Upper lobe of left lung (tissue), 6 donors: ENCODE measurements around the gene IFNL3. TPM values are rescaled to one million over a fixed set of nuclear protein-coding genes. Genes with fewer than 3 reads are reported as not detected.
"Not testable (repeated sequence)": the region's sequence is repeated elsewhere in the genome, so short reads cannot be mapped to it uniquely, and the experiment has no call there.

Experiments
- ATAC-seq, 2 donors: fragments of 200-7000 bp; cut with Tn5 transposase; one replicate each; pipeline ENCODE4 v1.9.1; 2022; ENCODE audit warnings: mild to moderate bottlenecking in 2 of 2, moderate library complexity in 2 of 2; ENCODE audit not compliant: low FRiP score in 2 of 2
- DNase-seq, 2 donors: peaks; one replicate each; pipeline ENCODE4 v3.0.0-alpha.2; 2019 to 2020
- H3K27ac ChIP-seq, 4 donors: fragments of 200-600 bp; sonication (generic); one replicate each; pipeline ENCODE4 v1.5.1; 2016 to 2019
- H3K27me3 ChIP-seq, 4 donors: fragments of 200-600 bp; sonication (generic); one replicate each; pipeline ENCODE4 v1.5.1; 2017 to 2019
- H3K36me3 ChIP-seq, 4 donors: fragments of 200-600 bp; sonication (generic); one replicate each; pipeline ENCODE4 v1.5.1; 2016 to 2019
- H3K4me1 ChIP-seq, 4 donors: fragments of 200-600 bp; sonication (generic); one replicate each; pipeline ENCODE4 v1.5.1; 2018 to 2019
- H3K4me3 ChIP-seq, 4 donors: fragments of 200-600 bp; sonication (generic); one replicate each; pipeline ENCODE4 v1.5.1; 2017 to 2019; ENCODE audit warnings: mild to moderate bottlenecking in 2 of 4, moderate library complexity in 1 of 4
- H3K9me3 ChIP-seq, 4 donors: fragments of 200-600 bp; sonication (generic); one replicate each; pipeline ENCODE4 v1.5.1; 2018 to 2019
- EP300 ChIP-seq, 4 donors: sonication (generic); formaldehyde crosslinking; IDR thresholded peaks; one replicate each; pipeline ENCODE4 v1.5.1; 2017; ENCODE audit warnings: antibody characterized with exemption in 4 of 4, control low read depth in 2 of 4
- POLR2A ChIP-seq, 4 donors: fragments of 450-650 bp; IDR thresholded peaks; one replicate each; pipeline ENCODE4 v1.5.1; 2016 to 2017; ENCODE audit warnings: antibody characterized with exemption in 4 of 4, mild to moderate bottlenecking in 2 of 4
- POLR2AphosphoS5 ChIP-seq, 2 donors: sonication (generic); formaldehyde crosslinking; IDR thresholded peaks; one replicate each; pipeline ENCODE4 v1.5.1; 2017; ENCODE audit warnings: antibody characterized with exemption in 2 of 2
- WGBS, 2 donors: methylation state at CpG; one replicate each; pipeline ENCODE4 v1.1.5; 2017 to 2018; 5-methylcytosine and 5-hydroxymethylcytosine counted together
- total RNA-seq, 6 donors: library from RNA; depleted of rRNA in 4 of 6; stranded (reverse); fragments of >200 nt in 4 of 6; gene quantifications; one replicate each; pipeline versions ENCODE4 v1.1.0 to v1.2.1, GENCODE V29; 2016 to 2021
- TF ChIP-seq, protein P1 (sequence below), 6 experiments: fragments of 450-650 bp in 4 of 6; fragments of 200-600 bp in 2 of 6; sonication (generic) in 2 of 6; IDR thresholded peaks; one replicate each; pipeline ENCODE4 v1.5.1; 2016 to 2019; ENCODE audit warnings: antibody characterized with exemption in 6 of 6
- donor health status: DM: no; HTN: no; CAD: no; lungs with moderate emphysema.
- donor health status: DM: no; HTN: yes; CAD: no; lungs with severe emphysema.

IFNL3 gene
- total RNA-seq, 6 donors from 2014 or later, result not detected

GRCh38 chr19:39276740-39277139 is 31.9 kb upstream of the IFNL3 start:
- H3K4me3 ChIP-seq, result no peak overlapping the region
- ATAC-seq, result no peak
- no peaks in the 10 kb centered on the region for H3K9me3 ChIP-seq
- H3K4me1 ChIP-seq, result no peaks in the 10 kb centered on the region
- 97 to 98% methylated on average over 5 of the region's 5 CpGs for WGBS, 2 donors
- H3K36me3 ChIP-seq, result no peaks in the 10 kb centered on the region
- no peak for DNase-seq
- H3K27ac ChIP-seq, result no peak overlapping the region
- no peaks in the 10 kb centered on the region for H3K27me3 ChIP-seq
- TF ChIP-seq POLR2AphosphoS5 (IDR thresholded peaks at IDR 0.05), result no peak

DNA sequence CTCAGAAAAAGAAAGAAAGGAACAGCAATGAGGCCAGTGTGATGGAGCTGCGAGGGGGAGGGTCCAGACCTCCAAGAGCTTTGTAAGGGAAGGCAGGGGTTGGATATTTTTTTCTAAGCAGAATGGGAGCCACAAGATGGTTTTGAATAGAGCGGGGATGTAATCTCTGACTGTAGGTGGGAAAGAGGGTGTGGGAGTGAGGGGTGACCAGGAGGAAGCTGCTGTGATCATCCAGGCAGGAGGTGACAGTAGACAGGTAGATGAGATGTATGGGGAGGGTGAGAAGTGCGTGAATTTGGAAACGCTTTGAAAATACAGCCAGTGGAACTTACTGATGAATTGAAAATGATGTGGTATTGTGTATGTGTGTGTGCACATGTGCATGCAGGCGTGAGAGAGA is 30.8 kb upstream of the IFNL3 start:
- Histone ChIP-seq H3K36me3 (no peaks in the 10 kb centered on the region), H3K9me3 (no peaks in the 10 kb centered on the region), H3K4me3 (no peak overlapping the region), H3K27me3 (no peaks in the 10 kb centered on the region), H3K27ac (no peak overlapping the region), H3K4me1 (no peaks in the 10 kb centered on the region)
- TF ChIP-seq POLR2A (IDR thresholded peaks at IDR 0.05) (no peak), POLR2AphosphoS5 (IDR thresholded peaks at IDR 0.05) (no peak), EP300 (IDR thresholded peaks at IDR 0.05) (no peak)
- TF ChIP-seq, protein P1, sequence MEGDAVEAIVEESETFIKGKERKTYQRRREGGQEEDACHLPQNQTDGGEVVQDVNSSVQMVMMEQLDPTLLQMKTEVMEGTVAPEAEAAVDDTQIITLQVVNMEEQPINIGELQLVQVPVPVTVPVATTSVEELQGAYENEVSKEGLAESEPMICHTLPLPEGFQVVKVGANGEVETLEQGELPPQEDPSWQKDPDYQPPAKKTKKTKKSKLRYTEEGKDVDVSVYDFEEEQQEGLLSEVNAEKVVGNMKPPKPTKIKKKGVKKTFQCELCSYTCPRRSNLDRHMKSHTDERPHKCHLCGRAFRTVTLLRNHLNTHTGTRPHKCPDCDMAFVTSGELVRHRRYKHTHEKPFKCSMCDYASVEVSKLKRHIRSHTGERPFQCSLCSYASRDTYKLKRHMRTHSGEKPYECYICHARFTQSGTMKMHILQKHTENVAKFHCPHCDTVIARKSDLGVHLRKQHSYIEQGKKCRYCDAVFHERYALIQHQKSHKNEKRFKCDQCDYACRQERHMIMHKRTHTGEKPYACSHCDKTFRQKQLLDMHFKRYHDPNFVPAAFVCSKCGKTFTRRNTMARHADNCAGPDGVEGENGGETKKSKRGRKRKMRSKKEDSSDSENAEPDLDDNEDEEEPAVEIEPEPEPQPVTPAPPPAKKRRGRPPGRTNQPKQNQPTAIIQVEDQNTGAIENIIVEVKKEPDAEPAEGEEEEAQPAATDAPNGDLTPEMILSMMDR (IDR thresholded peaks at IDR 0.05), result no peak
- WGBS, 2 donors, result 83 to 84% methylated on average over 5 of the region's 5 CpGs
- ATAC-seq, result no peak
- no peak for DNase-seq

DNA sequence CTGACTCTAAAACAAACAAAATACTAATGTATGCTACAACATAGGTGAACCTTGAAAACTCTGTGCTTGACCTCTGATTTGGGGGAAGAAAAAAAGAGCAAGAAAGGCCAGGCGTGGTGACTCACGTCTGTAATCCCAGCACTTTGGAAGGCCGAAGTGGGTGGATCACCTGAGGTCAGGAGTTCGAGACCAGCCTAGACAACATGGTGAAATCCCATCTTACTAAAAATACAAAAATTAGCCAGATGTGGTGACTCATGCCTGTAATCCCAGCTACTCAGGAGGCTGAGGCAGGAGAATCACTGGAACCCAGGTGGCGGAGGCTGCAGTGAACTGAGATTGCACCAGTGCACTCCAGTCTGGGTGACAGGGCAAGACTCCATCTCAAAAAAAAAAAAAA is 29.1 kb upstream of the IFNL3 start:
- not testable (repeated sequence) for H3K36me3 ChIP-seq

DNA sequence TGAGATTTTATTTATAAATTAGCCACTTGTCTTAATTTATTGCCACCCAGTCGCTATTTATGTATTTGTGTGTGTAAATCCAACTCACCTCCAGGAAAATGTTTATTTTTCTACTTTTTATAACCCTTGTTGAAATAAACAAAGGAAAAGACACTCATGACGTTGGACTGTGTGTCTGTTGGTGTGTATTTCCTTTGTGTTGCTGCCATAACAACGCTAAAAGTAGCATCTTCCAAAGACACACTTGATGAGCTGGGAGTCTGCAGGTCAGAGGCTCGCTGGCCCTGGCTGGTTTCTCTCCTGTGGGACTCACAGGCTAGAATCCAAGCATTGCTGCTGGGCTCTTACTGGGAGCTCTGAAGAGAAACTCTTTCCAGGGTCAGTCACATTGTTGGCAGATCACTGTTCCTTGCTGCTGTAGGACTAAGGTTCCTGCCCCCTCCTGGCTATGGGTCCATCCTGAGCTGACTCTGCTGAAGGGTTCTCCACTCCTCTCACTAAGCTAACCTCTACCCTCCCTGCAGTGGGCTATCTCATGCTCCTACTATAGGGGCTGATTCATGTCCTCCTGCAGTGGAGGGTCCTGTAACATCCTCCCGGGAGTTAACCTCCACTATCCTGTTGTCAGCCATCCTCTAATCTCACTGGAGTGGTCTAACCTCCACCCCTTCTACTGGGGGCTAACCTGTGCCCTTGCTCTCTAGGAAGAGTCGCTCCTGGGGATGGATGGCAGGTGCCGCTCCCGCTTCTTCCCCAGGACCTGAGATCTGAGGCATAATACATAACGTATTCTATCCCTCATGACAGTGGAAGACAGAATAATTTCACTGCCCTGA is 25.4 kb upstream of the IFNL3 start:
- H3K4me1 ChIP-seq, result peaks cover 0 to 3% (median 2%) of the 10 kb centered on the region in 4 donors
- H3K27ac ChIP-seq, result no peak overlapping the region
- TF ChIP-seq POLR2A (IDR thresholded peaks at IDR 0.05) (no peak), EP300 (IDR thresholded peaks at IDR 0.05) (no peak), POLR2AphosphoS5 (IDR thresholded peaks at IDR 0.05) (no peak)
- TF ChIP-seq, protein P1 (IDR thresholded peaks at IDR 0.05), result no peak
- DNase-seq, result no peak
- H3K4me3 ChIP-seq, result no peak overlapping the region
- no peaks in the 10 kb centered on the region for H3K36me3 ChIP-seq
- no peak for ATAC-seq
- 66 to 79% methylated on average over 9 of the region's 9 CpGs for WGBS, 2 donors
- no peaks in the 10 kb centered on the region for H3K9me3 ChIP-seq
- peaks cover 0 to 5% (median 1%) of the 10 kb centered on the region in 4 donors for H3K27me3 ChIP-seq

More for the DNA sequence above, 29.1 kb upstream of the IFNL3 start:
- H3K27me3 ChIP-seq, H3K27ac ChIP-seq, ATAC-seq, H3K9me3 ChIP-seq, H3K4me1 ChIP-seq, H3K4me3 ChIP-seq, DNase-seq: not testable (repeated sequence)
- 92 to 97% methylated on average over 5 of the region's 5 CpGs for WGBS, 2 donors

DNA sequence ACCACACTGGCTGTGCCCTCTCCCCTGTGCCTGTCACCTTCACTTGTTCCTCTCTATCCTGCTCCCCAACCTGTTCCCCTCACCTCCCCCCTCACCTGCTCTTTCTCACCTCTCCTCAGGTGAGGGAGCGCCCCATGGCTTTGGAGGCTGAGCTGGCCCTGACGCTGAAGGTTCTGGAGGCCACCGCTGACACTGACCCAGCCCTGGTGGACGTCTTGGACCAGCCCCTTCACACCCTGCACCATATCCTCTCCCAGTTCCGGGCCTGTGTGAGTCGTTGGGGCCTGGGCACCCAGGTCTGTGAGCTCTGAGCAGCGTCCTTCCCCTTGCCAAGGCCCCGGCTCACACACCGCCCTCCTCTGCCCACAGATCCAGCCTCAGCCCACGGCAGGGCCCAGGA is 24.6 kb upstream of the IFNL3 start:
- H3K27me3 ChIP-seq, result peaks cover 0 to 14% (median 7%) of the 10 kb centered on the region in 4 donors
- peaks cover 0 to 12% (median 11%) of the 10 kb centered on the region in 4 donors for H3K4me1 ChIP-seq
- H3K36me3 ChIP-seq, ATAC-seq, DNase-seq, H3K9me3 ChIP-seq, H3K27ac ChIP-seq, H3K4me3 ChIP-seq: not testable (repeated sequence)
- 58 to 81% methylated on average over 6 to 9 of the region's 10 CpGs for WGBS, 2 donors

- whole genome bisulfite sequencing, 2 donors, result 84 to 91% methylated on average over 3 to 9 of the region's 10 CpGs
- Histone ChIP-seq H3K4me1 (peaks cover 4 to 19% (median 14%) of the 10 kb centered on the region in 4 donors), H3K27me3 (peaks cover 0 to 20% (median 12%) of the 10 kb centered on the region in 4 donors)
- not testable (repeated sequence) for DNase-seq, H3K27ac ChIP-seq, ATAC-seq, H3K4me3 ChIP-seq, H3K36me3 ChIP-seq, H3K9me3 ChIP-seq
Observed at GRCh38 chr19:39268531-39269223, 23.9 kb upstream of the IFNL3 start.

- ATAC-seq, H3K36me3 ChIP-seq, DNase-seq, H3K9me3 ChIP-seq, H3K4me3 ChIP-seq, H3K27ac ChIP-seq: not testable (repeated sequence)
- Histone ChIP-seq H3K4me1 (peaks cover 4 to 20% (median 14%) of the 10 kb centered on the region in 4 donors), H3K27me3 (peaks cover 0 to 25% (median 13%) of the 10 kb centered on the region in 4 donors)
- no CpG with 5 or more reads among the region's 1 CpG for WGBS, 2 donors
Observed at GRCh38 chr19:39268085-39268484, 23.3 kb upstream of the IFNL3 start, which contains the start of gene IFNL2. IFNL2 (plus strand) TSS chr19:39268396; CDS start chr19:39268569, 173 bp downstream.
